22Rv1 (cell line): ENCODE results near the gene TMEM139.

Experiments used
- CTCF ChIP-seq: fragments of 450-650 bp; IDR thresholded peaks from 2 replicates; pipeline ENCODE4 v1.5.1; 2017; ENCODE audit warnings: mild to moderate bottlenecking
- ZFX ChIP-seq: fragments of 450-650 bp; IDR thresholded peaks from 2 replicates; pipeline ENCODE4 v1.6.1; 2017; ENCODE audit warnings: antibody characterized with exemption, borderline replicate concordance

DNA sequence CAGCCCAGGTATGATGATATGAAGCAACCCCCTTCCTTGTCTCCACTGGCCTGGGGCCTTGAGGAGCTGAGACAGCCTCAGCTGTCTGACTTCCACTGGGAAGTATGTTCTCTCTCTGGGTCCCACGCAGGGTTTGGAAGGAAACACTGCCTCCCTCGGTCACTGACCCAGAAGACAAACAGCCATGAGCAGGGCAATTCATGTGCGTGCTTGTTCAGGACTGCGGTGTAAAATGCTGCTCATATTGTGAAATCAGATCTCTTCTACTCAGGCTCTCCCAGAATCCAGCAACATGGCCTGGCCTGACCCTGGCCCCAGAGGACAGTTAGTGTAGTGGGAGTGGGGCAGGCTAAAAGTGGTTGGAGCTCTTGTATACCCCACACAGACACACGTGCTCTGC is 33.9 kb downstream of the TMEM139 start:
- TF ChIP-seq CTCF (no peak), ZFX (no peak)
